ENCODE data around the gene AP3D1. TPM values are rescaled to one million over a fixed set of nuclear protein-coding genes. Genes with fewer than 3 reads are reported as not detected.

The AP3D1 gene
- total and polyA plus RNA-seq, 9 of the 15 experiments (the other 6 are each of a cell fraction or from before 2014, with no cell fraction given): 1.2 to 86.1 (median 35.9) TPM

DNA sequence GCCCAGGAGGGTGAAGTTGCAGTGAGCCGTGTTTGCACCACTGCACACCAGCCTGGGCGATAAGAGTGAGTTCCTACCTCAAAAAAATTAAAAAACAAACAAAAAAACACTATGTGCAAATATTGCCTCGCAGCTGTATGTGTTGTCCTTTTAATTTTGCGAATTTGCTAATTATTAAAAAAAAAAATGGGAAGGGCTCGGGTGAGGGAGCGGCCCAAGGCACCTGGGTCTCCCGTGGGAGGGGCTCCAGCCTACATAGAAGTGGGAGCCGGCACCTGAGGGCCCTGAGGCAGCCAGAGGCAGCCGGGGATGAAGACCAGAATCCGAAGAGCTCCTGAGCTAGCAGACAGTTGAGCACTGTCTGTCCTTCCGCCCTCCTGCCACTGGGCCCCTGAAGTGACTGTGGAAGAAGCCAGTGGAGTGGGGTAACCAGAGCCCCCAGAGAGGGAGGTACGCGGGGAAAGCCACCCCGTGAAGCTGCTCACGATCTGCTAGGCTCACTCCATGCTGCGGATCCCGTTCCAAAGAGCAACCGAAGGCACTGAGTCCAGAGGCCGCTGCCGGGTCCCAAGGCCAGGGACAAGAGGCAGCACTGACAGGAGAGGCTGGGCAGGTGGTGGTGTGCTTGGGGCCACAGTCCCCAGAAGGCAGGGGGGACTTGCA, 48.2 kb downstream of the AP3D1 start:
- FAIRE-seq: no peak
- in situ Hi-C loops (cut with MboI): no loop called here
- H3K79me2 ChIP-seq (ENCODE audit: control insufficient read depth, insufficient read depth, low read length): peaks cover 7% of the 10 kb centered on the region; the same call in 1 of the 3 replicates

More for the DNA sequence above, 48.2 kb downstream of the AP3D1 start:
- Histone ChIP-seq H3K4me3 (no peak overlapping the region), H3K27ac (ENCODE audit: extremely low read depth, low read depth, low read length) (no peak overlapping the region), H3K9me3 (replicated peaks; ENCODE audit: control insufficient read depth, insufficient read depth, low read depth, low read length) (peaks cover 3% of the 10 kb centered on the region), H3K36me3 (ENCODE audit: control insufficient read depth, insufficient read depth, low read length) (peaks cover 75% of the 10 kb centered on the region; the same call in 2 of the 3 replicates), H3K9ac (ENCODE audit: insufficient read depth in 1 of 2, low read depth in 2 of 2, low read length in 2 of 2) (no peak overlapping the region), H2AFZ (ENCODE audit: low read depth, low read length) (no peak overlapping the region), H3K27me3 (ENCODE audit: control insufficient read depth in 2 of 2, insufficient read depth in 2 of 2, low read length in 2 of 2) (no peaks in the 10 kb centered on the region; a peak in 1 of 5 replicates), H3K4me2 (ENCODE audit: insufficient read depth, low read length) (no peak overlapping the region), H3K4me1 (replicated peaks in 1 of 2; ENCODE audit: control insufficient read depth in 2 of 2, insufficient read depth in 2 of 2, low read length in 2 of 2) (peaks cover 0 to 34% of the 10 kb centered on the region in 2 experiments; a peak in 1 of 5 replicates), H4K20me1 (replicated peaks; ENCODE audit: control insufficient read depth, insufficient read depth, low read length) (0 out of 2 replicates have a peak, but pooled peaks cover 3% of the 10 kb centered on the region), H3K9me1 (ENCODE audit: control insufficient read depth, insufficient read depth, low read length) (no peaks in the 10 kb centered on the region)
- ChIA-PET POLR2A (no interaction called here), CTCF (ENCODE audit: low intra/inter-chr PET ratio) (no interaction called here)
- DNase-seq (ENCODE audit: extremely low read depth in 1 of 4, low spot score in 3 of 4) (no peak), ATAC-seq (no peak)
- BruUV-seq (replicated peaks): no TSS peak
- 94% methylated on average over 19 of the region's 20 CpGs for WGBS (ENCODE audit: insufficient coverage, low coverage, missing lambda C conversion rate)
- TF ChIP-seq KLF10 (CRISPR knock-in tag; IDR thresholded peaks at IDR 0.05): no peak
- no peak for TF ChIP-seq CBFA2T2 (conservative IDR thresholded peaks at IDR 0.05)
- TF ChIP-seq RBM22 (IDR thresholded peaks at IDR 0.05; ENCODE audit: low read depth, low read length, poor library complexity, severe bottlenecking): no peak
- no peak for TF ChIP-seq ZNF140 (CRISPR knock-in tag; IDR thresholded peaks at IDR 0.05)
- no peak for TF ChIP-seq E2F3 (CRISPR knock-in tag; IDR thresholded peaks at IDR 0.05)
- no peak for TF ChIP-seq CBFA2T3 (IDR thresholded peaks at IDR 0.05)
- no peak for TF ChIP-seq SIX5 (IDR thresholded peaks at IDR 0.05; ENCODE audit: borderline replicate concordance in 1 of 2, insufficient read depth in 1 of 2, low read depth in 1 of 2, low read length in 2 of 2)
- intact Hi-C loops (cut with micrococcal nuclease): no loop called here
